ENCODE results near the gene SMAD9.

The SMAD9 gene

GRCh38 chr13:36814465-36814864 lies 105.6 kb downstream of the SMAD9 start:
- DNase-seq, result no peak

GRCh38 chr13:36813225-36813624 lies 106.8 kb downstream of the SMAD9 start:
- DNase-seq, result no peak

GRCh38 chr13:36807616-36808015 lies 112.4 kb downstream of the SMAD9 start:
- DNase-seq, result no peak

- no peak for DNase-seq
These were observed 113.9 kb downstream of the SMAD9 start for GRCh38 chr13:36806102-36806501.

GRCh38 chr13:36804588-36804987 lies 115.5 kb downstream of the SMAD9 start:
- DNase-seq, result no peak

GRCh38 chr13:36801035-36801434 lies 119.0 kb downstream of the SMAD9 start:
- DNase-seq, result no peak

GRCh38 chr13:36796052-36796451 lies 124.0 kb downstream of the SMAD9 start:
- DNase-seq, result no peak

GRCh38 chr13:36795463-36795862 lies 124.6 kb downstream of the SMAD9 start:
- no peak for DNase-seq

Measured in inflammatory macrophage treated with lipopolysaccharide for 4 hours (primary cell).